ENCODE measurements around the gene C14orf119. TPM values are rescaled to one million over a fixed set of nuclear protein-coding genes. Genes with fewer than 3 reads are reported as not detected.
A peak's percentile ranks its signal among the peaks of the same experiment; 100 is the strongest.

Gene C14orf119
- total RNA-seq, 8 experiments from 2014 or later: 13.4 to 113 (median 35.1) TPM

DNA sequence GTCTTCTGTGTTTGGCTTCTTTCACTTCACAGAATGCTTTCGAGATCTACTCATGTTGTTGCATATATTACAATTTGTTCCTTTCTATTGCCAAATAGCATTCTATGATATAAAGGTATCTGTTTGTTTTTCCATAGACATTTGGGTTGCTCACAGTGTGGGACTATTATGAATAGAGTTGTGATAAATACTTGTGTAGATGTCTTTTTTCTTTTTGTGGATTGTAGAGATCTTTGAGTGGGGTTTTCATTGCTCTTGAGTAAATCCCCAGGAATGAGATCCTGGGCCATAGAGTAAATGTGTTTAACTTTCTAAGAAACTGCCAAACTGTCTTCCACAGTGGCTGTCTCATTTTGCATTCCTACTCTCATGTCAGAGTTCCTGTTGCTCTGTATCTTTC is 48.6 kb downstream of the C14orf119 start:
- 36 to 100% (median 77%) methylated on average over 1 of the region's 1 CpG; no CpG with 5 or more reads in 1 of the 10 experiments for WGBS, 10 experiments
- Histone ChIP-seq H3K4me3 (no peak overlapping the region), H3K27ac (no peak overlapping the region), H3K4me1 (replicated peaks in 1 of 2) (no peaks in the 10 kb centered on the region)
- peak in 1 of 8 experiments; percentile 24 for ATAC-seq (replicated peaks in 6 of 8)
- in situ Hi-C loops (cut with MboI; ENCODE audit: low pct_unique_long_range_greater_than_20kb in 2 of 9, low sequenced_read_pairs in 9 of 9, unreplicated experiment in 9 of 9): no loop called here

GRCh38 chr14:23145794-23146350 is 50.6 kb downstream of the C14orf119 start:
- WGBS, 10 experiments: 0 to 95% (median 67%) methylated on average over 1 to 4 of the region's 4 CpGs; no CpG with 5 or more reads in 2 of the 10 experiments
- Histone ChIP-seq H3K4me1 (replicated peaks in 1 of 2) (no peaks in the 10 kb centered on the region), H3K4me3 (no peak overlapping the region), H3K27ac (no peak overlapping the region)
- in situ Hi-C loops (cut with MboI; ENCODE audit: low pct_unique_long_range_greater_than_20kb in 2 of 9, low sequenced_read_pairs in 9 of 9, unreplicated experiment in 9 of 9): no loop called here
- ATAC-seq (replicated peaks in 6 of 8): peak in 3 of 8 experiments; percentile 17 to 45 (median 23)

DNA sequence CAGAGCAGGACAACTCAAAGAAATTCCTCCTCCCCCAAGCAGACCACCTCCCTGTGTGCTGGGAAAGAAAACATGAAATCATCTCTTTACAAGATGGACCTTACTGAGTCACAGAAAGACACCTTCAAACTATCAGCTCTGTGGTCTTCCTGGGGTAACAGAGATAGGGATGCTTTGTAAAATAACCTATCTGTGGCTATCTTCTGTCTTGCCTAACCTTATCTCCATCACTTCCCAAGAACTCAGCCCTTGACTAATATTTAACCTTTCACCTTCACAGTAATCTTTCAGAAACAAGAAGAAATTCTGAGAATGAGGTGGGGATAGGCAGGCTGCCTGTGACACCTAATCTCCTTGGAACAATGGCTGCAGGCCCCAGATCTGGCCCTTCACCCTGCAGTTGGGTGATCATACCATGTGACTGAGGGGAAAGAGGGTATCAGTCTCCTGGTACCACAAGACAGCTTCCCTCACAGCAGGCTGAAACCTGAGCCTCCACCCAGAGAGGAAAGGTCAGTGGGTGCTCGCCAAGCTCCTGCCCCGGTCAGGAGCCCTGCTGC is 51.1 kb downstream of the C14orf119 start:
- in situ Hi-C loops (cut with MboI; ENCODE audit: low pct_unique_long_range_greater_than_20kb in 2 of 9, low sequenced_read_pairs in 9 of 9, unreplicated experiment in 9 of 9): no loop called here
- WGBS, 10 experiments: 77 to 86% methylated on average over 2 of the region's 2 CpGs; no CpG with 5 or more reads in 8 of the 10 experiments
- Histone ChIP-seq H3K4me1 (replicated peaks in 1 of 2) (no peaks in the 10 kb centered on the region), H3K4me3 (no peak overlapping the region), H3K27ac (no peak overlapping the region)
- ATAC-seq (replicated peaks in 6 of 8): no peak

DNA sequence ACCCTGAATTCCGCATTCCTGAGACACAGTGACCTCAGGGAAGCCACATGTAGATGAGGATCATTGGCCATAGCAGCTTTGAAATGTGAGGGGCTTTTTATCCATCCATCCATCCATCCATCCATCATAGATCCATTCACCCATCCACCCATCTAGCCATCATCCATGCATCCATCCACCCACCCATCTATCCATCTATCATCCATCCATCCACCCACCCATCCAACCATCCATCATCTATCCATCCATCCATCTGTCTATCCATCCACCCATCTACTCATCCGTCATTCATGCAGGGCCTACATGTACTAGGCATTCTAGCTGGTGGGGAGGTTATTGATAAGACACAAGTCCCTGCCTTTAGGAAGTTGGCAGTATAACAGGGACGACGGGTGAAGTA is 51.7 kb downstream of the C14orf119 start:
- no peak overlapping the region for H3K27ac ChIP-seq
- in situ Hi-C loops (cut with MboI; ENCODE audit: low pct_unique_long_range_greater_than_20kb in 2 of 9, low sequenced_read_pairs in 9 of 9, unreplicated experiment in 9 of 9): no loop called here
- no peak for ATAC-seq (replicated peaks in 6 of 8)
- no peak overlapping the region for H3K4me3 ChIP-seq
- H3K4me1 ChIP-seq (replicated peaks in 1 of 2): no peaks in the 10 kb centered on the region
- WGBS, 10 experiments: 80 to 100% (median 89%) methylated on average over 1 to 3 of the region's 4 CpGs; no CpG with 5 or more reads in 6 of the 10 experiments

DNA sequence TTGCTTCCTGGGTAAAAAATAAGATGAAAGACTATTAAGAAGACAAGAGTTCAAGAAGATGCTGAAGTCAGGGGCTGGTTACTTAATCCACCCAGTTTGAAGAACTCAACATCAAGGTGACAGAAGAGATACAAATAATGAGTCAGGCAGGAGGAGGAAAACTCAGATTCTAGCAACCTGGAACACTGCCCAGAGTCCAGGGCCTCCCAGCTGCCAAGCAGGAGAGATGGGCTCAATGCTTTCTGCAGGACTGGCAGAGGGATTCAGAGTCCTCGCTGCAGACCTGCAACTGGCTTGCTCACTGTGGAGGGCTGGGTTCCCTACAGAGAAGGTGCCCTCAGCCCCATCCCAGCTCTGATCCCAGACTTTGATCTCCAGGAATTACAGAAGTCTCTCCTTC is 52.4 kb downstream of the C14orf119 start:
- in situ Hi-C loops (cut with MboI; ENCODE audit: low pct_unique_long_range_greater_than_20kb in 2 of 9, low sequenced_read_pairs in 9 of 9, unreplicated experiment in 9 of 9): no loop called here
- ATAC-seq (replicated peaks in 6 of 8): peak in 1 of 8 experiments; percentile 35
- 88 to 100% methylated on average over 1 of the region's 1 CpG; no CpG with 5 or more reads in 8 of the 10 experiments for WGBS, 10 experiments
- Histone ChIP-seq H3K4me1 (replicated peaks in 1 of 2) (no peaks in the 10 kb centered on the region), H3K27ac (no peak overlapping the region), H3K4me3 (no peak overlapping the region)

- Histone ChIP-seq H3K4me3 (no peak overlapping the region), H3K27ac (no peak overlapping the region), H3K4me1 (replicated peaks in 1 of 2) (peaks cover 0 to 1% of the 10 kb centered on the region in 2 donors)
- no peak for ATAC-seq (replicated peaks in 6 of 8)
- WGBS, 10 experiments: 60 to 100% (median 98%) methylated on average over 1 to 4 of the region's 5 CpGs; no CpG with 5 or more reads in 2 of the 10 experiments
- in situ Hi-C loops (cut with MboI; ENCODE audit: low pct_unique_long_range_greater_than_20kb in 2 of 9, low sequenced_read_pairs in 9 of 9, unreplicated experiment in 9 of 9): no loop called here
Observed at GRCh38 chr14:23148591-23149249, 53.4 kb downstream of the C14orf119 start.

GRCh38 chr14:23149745-23150144 is 54.4 kb downstream of the C14orf119 start:
- in situ Hi-C loops (cut with MboI; ENCODE audit: low pct_unique_long_range_greater_than_20kb in 2 of 9, low sequenced_read_pairs in 9 of 9, unreplicated experiment in 9 of 9): no loop called here
- H3K4me1 ChIP-seq (replicated peaks in 1 of 2): peaks cover 0 to 6% of the 10 kb centered on the region in 2 donors
- no peak for ATAC-seq (replicated peaks in 6 of 8)
- no peak overlapping the region for H3K4me3 ChIP-seq
- no peak overlapping the region for H3K27ac ChIP-seq

Other genes starting within 250 kb of the C14orf119 start
- gene LRP10, start 223.8 kb upstream of the C14orf119 start, total RNA-seq: 10 to 100 TPM in 4 of 8 experiments, 1 to 10 TPM in 4; 3.9 to 55.5 (median 29.2) TPM
- gene REM2, start 212.3 kb upstream of the C14orf119 start, total RNA-seq: 10 to 100 TPM in 4 of 8 experiments, 1 to 10 TPM in 3, under 1 TPM in 1; 0.92 to 16.1 (median 7.2) TPM
- 10 to 100 TPM; 41.7 to 90.1 (median 56.0) TPM for gene RBM23, start 176.4 kb upstream of the C14orf119 start, total RNA-seq
- 100 to 1,000 TPM in 2 of 8 experiments, 10 to 100 TPM in 6; 49.3 to 108 (median 83.0) TPM for gene PRMT5, start 166.1 kb upstream of the C14orf119 start, total RNA-seq
- 10 to 100 TPM in 5 of 8 experiments, 1 to 10 TPM in 3; 7.1 to 29.1 (median 12.7) TPM for gene HAUS4, start 138.4 kb upstream of the C14orf119 start, total RNA-seq
- 10 to 100 TPM in 4 of 8 experiments, 1 to 10 TPM in 4; 2.5 to 31.4 (median 8.9) TPM for gene AJUBA, start 113.0 kb upstream of the C14orf119 start, total RNA-seq
- gene C14orf93, start 85.4 kb upstream of the C14orf119 start, total RNA-seq: 10 to 100 TPM in 1 of 8 experiments, 1 to 10 TPM in 7; 6.1 to 11.9 (median 7.1) TPM
- gene PSMB5, start 60.6 kb upstream of the C14orf119 start, total RNA-seq: 100 to 1,000 TPM; 109 to 312 (median 143) TPM
- under 1 TPM in 6 of 8 experiments, not detected in 2; 0.05 to 0.76 (median 0.17) TPM for gene PSMB11, start 53.3 kb upstream of the C14orf119 start, total RNA-seq
- 10 to 100 TPM in 4 of 8 experiments, 1 to 10 TPM in 4; 5.3 to 24.4 (median 11.0) TPM for gene CDH24, start 38.0 kb upstream of the C14orf119 start, total RNA-seq
- gene ACIN1, start 369 bp upstream of the C14orf119 start, total RNA-seq: 100 to 1,000 TPM in 4 of 8 experiments, 10 to 100 TPM in 4; 52.2 to 315 (median 121) TPM
- under 1 TPM in 6 of 8 experiments, not detected in 2; 0.05 to 0.22 (median 0.18) TPM for gene CIROP, start 9.5 kb downstream of the C14orf119 start, total RNA-seq
- gene CEBPE, start 23.8 kb downstream of the C14orf119 start, total RNA-seq: 1 to 10 TPM in 1 of 8 experiments, under 1 TPM in 1, not detected in 6; 0.52 to 1.6 TPM
- 10 to 100 TPM in 3 of 8 experiments, 1 to 10 TPM in 4, under 1 TPM in 1; 0.96 to 55.9 (median 3.4) TPM for gene SLC7A8, start 88.2 kb downstream of the C14orf119 start, total RNA-seq
- not detected for gene RNF212B, start 142.4 kb downstream of the C14orf119 start, total RNA-seq
- gene HOMEZ, start 190.6 kb downstream of the C14orf119 start, total RNA-seq: 1 to 10 TPM; 3.5 to 9.9 (median 7.4) TPM
- gene PPP1R3E, start 207.4 kb downstream of the C14orf119 start, total RNA-seq: 10 to 100 TPM in 6 of 8 experiments, 1 to 10 TPM in 2; 6.1 to 21.3 (median 12.6) TPM
- 10 to 100 TPM; 12.6 to 37.7 (median 19.0) TPM for gene BCL2L2, start 211.3 kb downstream of the C14orf119 start, total RNA-seq
- gene PABPN1, start 226.0 kb downstream of the C14orf119 start, total RNA-seq: 100 to 1,000 TPM in 4 of 8 experiments, 10 to 100 TPM in 4; 57.2 to 162 (median 91.9) TPM